Hematopoietic multipotent progenitor cell treated with erythropoietin and hydrocortisone succinate and interleukin-3 and kit ligand, for 15 days (in vitro differentiated cells): ENCODE data around the gene XYLT1.
"Not testable (repeated sequence)": the region's sequence is repeated elsewhere in the genome, so short reads cannot be mapped to it uniquely, and the experiment has no call there.

Experiments
- DNase-seq: peaks from one replicate; pipeline ENCODE4 v3.0.0-alpha.2; 2015; ENCODE audit warnings: low spot score

XYLT1 gene

DNA sequence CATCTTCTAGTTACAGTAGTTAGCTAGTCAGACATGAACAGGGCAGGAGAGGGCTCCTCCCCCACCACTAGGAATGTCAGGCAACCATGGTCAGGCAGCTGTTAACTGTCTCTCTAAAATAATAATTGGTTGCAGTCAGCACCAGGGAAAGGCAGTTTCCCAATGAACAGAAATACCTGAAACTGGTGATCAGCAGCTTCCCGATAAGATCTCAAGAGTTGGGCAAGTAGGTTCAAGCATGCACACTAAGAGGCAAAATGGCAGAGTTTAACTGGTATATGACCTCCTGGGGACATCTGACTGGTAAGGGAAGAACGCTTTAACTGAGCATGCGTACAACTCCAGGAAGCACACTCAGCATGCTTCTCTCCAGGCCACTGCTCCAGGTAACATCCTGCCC is 12.6 kb upstream of the XYLT1 start:
- no peak for DNase-seq

GRCh38 chr16:17482341-17482740 is 11.6 kb upstream of the XYLT1 start:
- not testable (repeated sequence) for DNase-seq

DNA sequence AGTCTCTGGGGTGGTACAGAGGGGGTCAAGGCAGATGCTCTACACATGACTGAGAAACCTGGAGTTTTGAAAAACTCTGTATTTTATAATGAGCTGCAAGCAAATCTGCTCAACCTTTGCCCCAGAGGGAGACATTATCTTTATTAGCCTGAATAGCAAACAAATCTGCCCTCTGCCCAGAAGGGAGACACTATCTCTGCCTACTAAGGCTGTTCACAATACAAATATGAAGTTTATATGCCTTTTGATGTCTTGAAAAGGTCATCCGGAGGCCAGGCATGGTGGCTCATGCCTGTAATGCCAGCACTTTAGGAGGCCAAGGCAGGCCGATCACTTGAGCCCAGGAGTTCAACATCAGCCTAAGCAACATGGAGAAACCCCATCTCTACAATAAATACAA is 11.0 kb upstream of the XYLT1 start:
- no peak for DNase-seq

GRCh38 chr16:17477260-17477545 is 6.4 kb upstream of the XYLT1 start:
- not testable (repeated sequence) for DNase-seq

GRCh38 chr16:17476414-17477259 is 5.9 kb upstream of the XYLT1 start:
- no peak for DNase-seq

GRCh38 chr16:17475104-17475503 is 4.3 kb upstream of the XYLT1 start:
- no peak for DNase-seq

- no peak for DNase-seq
These were observed 3.8 kb upstream of the XYLT1 start for GRCh38 chr16:17474572-17474971.

DNA sequence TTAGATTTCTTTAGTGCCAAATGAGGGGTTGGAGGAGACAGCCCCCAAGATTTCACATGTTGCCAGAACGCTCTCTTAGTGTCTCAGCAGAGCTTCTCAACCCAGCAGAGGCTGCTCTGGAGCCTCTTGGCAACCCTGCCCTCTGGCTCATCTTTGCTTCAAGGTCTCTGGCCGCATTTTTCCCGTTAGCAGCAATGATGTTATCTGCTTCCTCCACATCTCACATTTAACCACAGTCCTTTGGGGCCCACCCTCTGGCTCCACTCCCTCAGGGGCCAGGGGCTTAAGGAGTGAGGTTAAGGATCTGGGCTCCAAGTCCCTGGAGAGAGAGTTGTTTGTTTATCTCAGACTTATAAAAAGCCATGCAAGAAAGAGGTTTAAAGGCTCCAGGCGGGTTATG is 3.3 kb upstream of the XYLT1 start:
- DNase-seq: no peak

DNA sequence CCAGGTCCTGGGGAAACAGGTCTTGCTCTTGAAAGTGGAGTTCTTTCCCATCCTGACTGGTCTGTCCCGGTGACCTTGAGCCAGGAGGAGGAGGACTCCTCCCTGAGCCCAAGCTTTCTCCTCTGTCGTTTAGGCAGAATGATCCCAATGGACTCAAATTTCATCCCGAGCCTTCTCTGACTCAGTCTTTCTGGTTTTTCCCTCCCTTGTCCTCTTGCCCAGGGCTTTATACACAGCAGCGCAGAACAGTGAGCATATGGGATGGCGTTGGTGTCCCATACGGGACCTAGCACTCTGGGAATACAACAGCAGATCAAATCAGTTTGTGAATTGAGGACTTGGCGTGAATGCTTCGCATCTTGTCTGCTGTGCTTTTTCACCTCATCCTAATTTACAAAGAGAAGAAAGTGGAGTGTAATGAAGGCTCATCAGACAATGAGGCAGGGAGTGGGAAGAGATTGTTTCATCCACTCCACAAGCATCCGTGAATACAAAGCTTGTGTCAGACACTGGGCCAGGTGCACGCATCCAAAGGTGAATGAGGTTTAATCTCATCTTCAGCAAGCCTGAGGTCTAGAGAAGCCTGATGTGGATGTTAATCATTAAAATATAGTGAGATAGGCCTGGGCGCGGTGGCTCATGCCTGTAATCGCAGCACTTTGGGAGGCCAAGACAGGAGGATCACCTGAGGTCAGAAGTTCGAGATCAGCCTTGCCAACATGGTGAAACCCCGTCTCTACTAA is 1.1 kb upstream of the XYLT1 start:
- DNase-seq: no peak

DNA sequence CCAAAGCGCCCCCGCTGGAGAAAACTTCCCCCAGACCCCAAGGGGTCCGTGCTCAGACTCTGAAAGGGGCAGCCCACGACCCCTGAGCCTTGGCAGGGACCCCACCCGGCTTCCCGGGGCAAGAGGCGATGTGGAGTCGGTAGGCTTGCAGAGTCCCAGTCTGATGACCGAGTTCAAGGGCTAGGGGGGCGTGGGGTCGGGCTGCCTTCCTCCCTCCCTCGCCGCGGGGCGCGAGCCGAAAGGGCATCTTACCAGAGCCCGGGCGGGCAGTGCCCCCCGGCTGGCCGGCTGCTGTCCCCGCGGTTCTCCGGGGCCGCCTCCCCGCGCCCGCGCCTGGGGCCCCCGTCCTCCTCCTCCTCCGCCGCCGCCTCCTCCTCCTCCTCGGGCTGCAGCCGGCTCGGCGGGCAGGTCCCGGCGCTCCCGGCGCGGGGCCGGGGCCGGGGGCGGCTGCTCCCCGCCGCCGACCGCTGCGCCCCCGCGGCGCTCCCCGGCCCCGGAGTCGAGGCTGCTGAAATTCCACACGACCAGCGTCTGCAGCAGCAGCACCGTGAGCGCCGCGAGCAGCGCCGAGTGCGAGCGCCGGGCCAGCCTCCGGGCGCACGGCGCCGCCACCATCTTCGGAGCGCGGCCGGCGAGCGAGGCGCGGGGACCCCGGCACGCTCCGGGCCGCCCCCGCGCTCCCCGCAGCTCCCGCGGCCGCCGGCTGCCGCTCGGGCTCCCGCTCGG is 415 bp downstream of the XYLT1 start:
- no peak for DNase-seq

- no peak for DNase-seq
These were observed 999 bp downstream of the XYLT1 start for GRCh38 chr16:17469741-17470181.

GRCh38 chr16:17469011-17469740 is 1.6 kb downstream of the XYLT1 start:
- DNase-seq: no peak

DNA sequence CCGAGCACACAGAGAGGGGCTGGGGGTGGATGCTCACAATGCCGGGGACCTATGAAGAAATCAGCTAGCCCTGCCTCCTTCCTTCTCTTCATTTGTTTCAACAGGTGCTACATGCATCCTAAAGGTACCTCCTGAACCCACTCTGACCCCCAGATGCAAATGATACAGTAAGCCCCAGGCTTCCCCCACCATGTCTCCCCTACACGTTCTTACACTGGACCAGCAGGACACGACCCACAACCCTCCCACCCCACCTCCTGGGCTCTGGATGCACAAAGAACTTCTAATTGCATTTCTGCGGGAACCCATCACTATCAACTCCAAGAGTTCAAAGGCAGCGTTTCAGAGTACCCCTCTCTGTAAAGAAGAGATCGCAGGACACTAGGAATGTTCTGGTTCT is 2.1 kb downstream of the XYLT1 start:
- DNase-seq: no peak

GRCh38 chr16:17467923-17468540 is 2.7 kb downstream of the XYLT1 start:
- DNase-seq: no peak

- no peak for DNase-seq
These were observed 3.9 kb downstream of the XYLT1 start for GRCh38 chr16:17466876-17467275.

GRCh38 chr16:17465460-17465859 is 5.3 kb downstream of the XYLT1 start:
- DNase-seq: no peak

GRCh38 chr16:17463335-17463734 is 7.4 kb downstream of the XYLT1 start:
- DNase-seq: no peak

DNA sequence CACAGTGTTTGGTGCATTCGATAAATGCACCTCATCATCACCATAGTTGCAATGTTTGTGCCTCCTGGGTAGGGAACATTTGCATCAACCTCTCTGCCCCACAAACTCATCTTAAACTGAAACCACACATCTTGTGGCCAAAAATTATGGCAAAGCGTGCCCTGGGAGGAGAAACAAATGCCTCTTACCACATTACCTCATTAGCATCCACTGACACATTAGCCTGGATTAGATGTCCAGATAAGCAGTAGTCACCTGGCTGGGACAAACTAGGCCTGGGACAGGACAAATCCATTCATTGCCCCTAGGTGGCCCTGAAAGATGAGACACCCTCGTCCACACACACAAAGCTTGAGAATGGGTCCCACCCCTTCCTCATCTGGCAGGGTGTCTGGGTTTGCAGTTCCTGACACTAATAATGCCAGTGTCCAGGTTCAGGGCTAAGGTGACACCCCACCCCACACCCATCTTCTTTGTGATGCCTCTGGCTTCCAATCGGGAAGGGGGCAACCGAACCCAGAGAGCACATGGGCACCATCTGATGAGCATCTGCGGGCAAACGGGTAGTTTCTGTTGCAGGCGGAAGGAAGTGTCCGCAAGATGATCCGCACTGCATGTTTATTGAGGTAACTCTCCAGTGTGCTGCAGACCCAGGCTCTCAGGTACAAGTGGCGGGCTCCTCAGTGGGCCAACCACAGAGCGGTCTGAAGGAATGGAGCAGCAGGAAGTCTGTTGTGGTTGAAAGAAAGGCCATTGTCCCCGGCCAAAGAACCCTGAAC is 8.6 kb downstream of the XYLT1 start:
- DNase-seq: no peak

- DNase-seq: no peak
These were observed 9.9 kb downstream of the XYLT1 start for GRCh38 chr16:17460890-17461289.

GRCh38 chr16:17459903-17460521 is 10.7 kb downstream of the XYLT1 start:
- DNase-seq: no peak

DNA sequence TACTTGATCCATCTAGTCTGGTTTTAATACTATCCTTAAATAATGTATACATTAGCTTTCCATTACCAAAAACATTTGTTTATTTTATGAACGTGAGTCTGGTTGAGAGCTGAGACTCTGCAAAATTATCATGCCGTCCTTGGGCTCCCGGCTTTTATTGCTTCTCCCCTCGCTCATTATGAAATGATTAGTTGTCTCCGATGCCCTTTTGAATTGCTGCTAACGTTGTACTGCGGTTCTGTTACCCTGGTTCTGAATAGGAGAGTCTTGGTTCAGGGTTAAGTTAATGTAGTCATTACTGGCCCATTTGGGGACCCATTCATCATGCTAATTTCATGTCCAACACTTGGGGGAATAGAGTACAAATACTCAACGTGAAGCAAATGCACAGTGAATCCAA is 12.8 kb downstream of the XYLT1 start:
- DNase-seq: no peak
